ENCODE measurements around the gene USP14.

Gene USP14

DNA sequence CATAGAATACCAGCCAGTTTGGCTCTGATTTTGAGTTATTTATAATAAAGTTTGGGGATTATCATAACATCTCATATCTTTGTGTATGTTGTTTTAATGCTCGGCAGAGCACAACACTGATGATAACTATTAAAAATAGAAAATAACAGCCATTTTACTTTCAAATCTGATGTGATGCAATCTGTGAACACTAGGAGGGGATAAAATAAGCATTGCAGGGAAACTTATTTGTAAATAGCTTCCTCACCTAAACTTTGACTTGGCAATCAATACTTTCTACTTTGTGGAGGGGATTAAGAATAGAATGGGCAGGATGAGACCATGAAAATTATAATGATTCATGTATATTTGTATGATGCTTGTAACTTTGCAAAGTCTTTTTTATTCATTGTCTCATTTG, 54.4 kb downstream of the USP14 start:
- no peaks in the 10 kb centered on the region for H3K27me3 ChIP-seq (ENCODE audit: control insufficient read depth in 1 of 2, insufficient read depth in 2 of 2, low read length in 2 of 2)
- no peaks in the 10 kb centered on the region for H3K9me3 ChIP-seq (ENCODE audit: low read length)
- no peaks in the 10 kb centered on the region for H3K4me1 ChIP-seq (ENCODE audit: insufficient read depth, low read length)
- H3K9ac ChIP-seq (ENCODE audit: low read length) = no peak overlapping the region
- peaks cover 56% of the 10 kb centered on the region for H3K36me3 ChIP-seq (ENCODE audit: insufficient read depth, low read length)
- no peak overlapping the region for H3K4me3 ChIP-seq (ENCODE audit: low read depth in 1 of 2, low read length in 2 of 2)
- H3K27ac ChIP-seq (ENCODE audit: low read depth, low read length) = no peak overlapping the region

DNA sequence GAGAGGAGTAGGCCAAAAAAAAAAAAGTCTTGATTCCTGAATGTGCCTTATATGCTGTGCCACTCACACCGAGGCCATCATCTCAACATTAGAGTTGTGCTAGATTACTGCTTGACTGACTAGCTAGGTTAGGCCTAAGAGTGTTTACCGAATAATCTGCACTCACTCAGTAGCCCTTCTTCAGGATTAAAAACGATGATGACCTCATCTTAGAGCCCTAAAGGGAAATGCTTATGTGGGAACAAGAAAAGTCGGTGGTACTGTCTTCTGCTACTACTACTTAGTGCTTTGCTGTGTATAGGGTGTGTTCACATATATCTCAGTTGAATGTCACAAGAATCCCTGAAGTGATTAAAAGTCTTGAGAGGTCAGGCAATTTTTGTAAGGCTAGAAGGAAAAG, 55.1 kb downstream of the USP14 start:
- Histone ChIP-seq H3K4me1 (ENCODE audit: insufficient read depth, low read length) (no peaks in the 10 kb centered on the region), H3K27me3 (ENCODE audit: control insufficient read depth in 1 of 2, insufficient read depth in 2 of 2, low read length in 2 of 2) (no peaks in the 10 kb centered on the region), H3K27ac (ENCODE audit: low read depth, low read length) (no peak overlapping the region), H3K4me3 (ENCODE audit: low read depth in 1 of 2, low read length in 2 of 2) (no peak overlapping the region), H3K9me3 (ENCODE audit: low read length) (no peaks in the 10 kb centered on the region), H3K9ac (ENCODE audit: low read length) (no peak overlapping the region), H3K36me3 (ENCODE audit: insufficient read depth, low read length) (peaks cover 64% of the 10 kb centered on the region)

DNA sequence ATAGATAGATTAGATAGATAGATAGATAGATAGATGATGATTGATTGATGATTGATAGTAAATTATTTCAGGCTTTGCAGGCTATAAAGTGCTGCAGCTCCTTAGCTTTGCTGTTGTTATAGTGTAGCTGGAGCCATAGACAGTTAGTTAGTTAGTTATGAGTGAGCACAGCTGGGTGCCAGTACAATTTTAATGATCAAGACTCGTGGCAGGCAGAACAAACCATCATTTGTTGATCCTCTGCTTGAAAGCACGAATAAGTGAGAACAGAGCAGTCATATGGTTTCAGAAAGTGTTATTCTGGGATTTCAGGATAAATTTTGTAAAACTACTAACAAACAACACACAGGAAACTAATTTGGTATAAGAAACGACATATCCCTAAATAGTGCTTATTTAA, 55.6 kb downstream of the USP14 start:
- H3K9me3 ChIP-seq (ENCODE audit: low read length) = no peaks in the 10 kb centered on the region
- H3K4me3 ChIP-seq (ENCODE audit: low read depth in 1 of 2, low read length in 2 of 2) = no peak overlapping the region
- H3K27ac ChIP-seq (ENCODE audit: low read depth, low read length) = no peak overlapping the region
- H3K36me3 ChIP-seq (ENCODE audit: insufficient read depth, low read length) = peaks cover 66% of the 10 kb centered on the region
- H3K27me3 ChIP-seq (ENCODE audit: control insufficient read depth in 1 of 2, insufficient read depth in 2 of 2, low read length in 2 of 2) = no peaks in the 10 kb centered on the region
- H3K9ac ChIP-seq (ENCODE audit: low read length) = no peak overlapping the region
- no peaks in the 10 kb centered on the region for H3K4me1 ChIP-seq (ENCODE audit: insufficient read depth, low read length)

DNA sequence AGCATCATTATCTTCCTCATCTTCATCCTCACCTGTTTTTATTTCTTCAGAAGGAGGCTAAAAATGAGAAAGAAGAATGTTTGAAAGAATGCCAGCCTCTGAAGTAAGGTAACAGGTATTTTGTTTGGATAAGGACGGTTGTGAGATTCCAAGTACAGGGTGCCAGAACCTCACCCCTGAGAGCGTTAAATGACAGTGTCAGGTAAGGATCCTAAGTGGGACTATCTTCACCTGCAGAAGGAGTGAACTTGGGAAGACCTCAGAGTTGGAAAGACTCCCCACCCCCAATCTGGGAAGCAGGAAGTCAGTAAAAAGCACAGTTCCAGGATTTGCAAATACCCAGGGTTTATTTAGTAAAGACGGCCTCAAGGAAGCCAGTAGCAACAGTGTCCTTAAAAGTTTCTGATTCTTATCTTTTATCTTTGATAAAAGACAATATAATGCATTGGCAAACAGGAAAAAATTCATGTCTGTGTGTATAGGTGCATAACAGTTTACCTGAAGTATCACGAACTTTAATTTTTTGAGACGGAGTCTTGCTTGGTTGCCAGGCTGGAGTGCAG, 57.2 kb downstream of the USP14 start:
- no peak overlapping the region for H3K27ac ChIP-seq (ENCODE audit: low read depth, low read length)
- no peak overlapping the region for H3K4me3 ChIP-seq (ENCODE audit: low read depth in 1 of 2, low read length in 2 of 2)
- H3K36me3 ChIP-seq (ENCODE audit: insufficient read depth, low read length) = peaks cover 60% of the 10 kb centered on the region
- H3K9me3 ChIP-seq (ENCODE audit: low read length) = no peaks in the 10 kb centered on the region
- no peaks in the 10 kb centered on the region for H3K27me3 ChIP-seq (ENCODE audit: control insufficient read depth in 1 of 2, insufficient read depth in 2 of 2, low read length in 2 of 2)
- no peaks in the 10 kb centered on the region for H3K4me1 ChIP-seq (ENCODE audit: insufficient read depth, low read length)
- no peak overlapping the region for H3K9ac ChIP-seq (ENCODE audit: low read length)

DNA sequence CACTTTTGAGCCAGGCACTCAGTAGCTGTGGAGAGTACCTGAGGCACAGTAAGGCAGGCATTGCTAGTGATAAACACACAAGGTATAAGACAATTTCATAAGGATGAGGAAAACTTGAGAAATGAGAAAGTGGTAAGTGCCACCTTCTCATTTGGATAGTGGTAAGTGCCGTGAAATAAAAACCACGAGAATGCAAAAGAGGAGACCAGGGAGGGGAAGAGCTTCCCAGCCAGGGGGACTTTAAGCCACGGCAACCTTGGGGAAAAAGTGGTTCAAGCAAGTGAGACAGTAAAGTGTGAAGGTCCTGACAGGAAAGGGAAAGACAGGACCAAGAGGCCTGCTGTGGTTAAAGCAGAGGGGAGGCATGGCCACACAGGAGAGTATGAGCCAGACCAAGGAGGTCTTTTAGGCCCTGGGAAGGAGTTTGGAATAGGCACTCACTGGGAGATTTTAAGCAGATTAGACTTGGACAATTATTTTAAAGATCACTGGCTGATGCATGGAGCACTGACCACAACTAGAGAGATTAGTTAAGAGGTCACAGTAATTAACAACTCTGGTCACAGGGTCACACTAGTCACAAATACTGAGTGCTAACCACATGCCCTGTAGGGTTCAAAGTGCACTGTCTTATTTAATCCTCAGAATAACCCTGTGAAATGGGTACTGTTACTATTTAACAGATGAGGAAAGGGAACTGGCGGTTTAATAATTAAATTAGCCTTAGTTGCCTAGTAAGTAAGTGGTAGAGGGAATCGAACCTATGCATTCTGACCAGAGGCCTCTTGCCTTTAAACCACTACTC, 59.4 kb downstream of the USP14 start:
- H3K9me3 ChIP-seq (ENCODE audit: low read length) = no peaks in the 10 kb centered on the region
- H3K4me3 ChIP-seq (ENCODE audit: low read depth in 1 of 2, low read length in 2 of 2) = no peak overlapping the region
- H3K4me1 ChIP-seq (ENCODE audit: insufficient read depth, low read length) = no peaks in the 10 kb centered on the region
- H3K27ac ChIP-seq (ENCODE audit: low read depth, low read length) = no peak overlapping the region
- no peaks in the 10 kb centered on the region for H3K27me3 ChIP-seq (ENCODE audit: control insufficient read depth in 1 of 2, insufficient read depth in 2 of 2, low read length in 2 of 2)
- H3K36me3 ChIP-seq (ENCODE audit: insufficient read depth, low read length) = peaks cover 49% of the 10 kb centered on the region
- no peak overlapping the region for H3K9ac ChIP-seq (ENCODE audit: low read length)

DNA sequence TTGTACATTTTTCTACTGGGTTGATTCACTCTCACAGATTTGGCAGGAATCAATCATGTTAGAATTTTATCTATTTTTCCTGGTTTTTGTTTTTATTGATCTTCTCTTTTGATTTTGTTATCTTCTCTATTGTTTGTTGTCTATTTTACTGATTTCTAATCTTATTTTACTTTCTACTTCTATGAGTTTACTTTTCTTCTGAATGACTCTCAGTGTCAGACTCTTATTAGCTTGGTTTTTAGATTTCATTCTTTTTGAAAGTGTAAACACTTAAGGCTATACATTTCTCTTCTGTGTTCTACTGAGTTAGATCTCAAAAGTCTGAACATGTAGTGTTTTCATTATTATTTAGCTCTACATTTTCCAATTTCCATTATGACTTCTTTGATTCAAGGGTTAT, 62.4 kb downstream of the USP14 start:
- Histone ChIP-seq H3K36me3 (ENCODE audit: insufficient read depth, low read length) (peaks cover 44% of the 10 kb centered on the region), H3K4me3 (ENCODE audit: low read depth in 1 of 2, low read length in 2 of 2) (no peak overlapping the region), H3K4me1 (ENCODE audit: insufficient read depth, low read length) (no peaks in the 10 kb centered on the region), H3K27me3 (ENCODE audit: control insufficient read depth in 1 of 2, insufficient read depth in 2 of 2, low read length in 2 of 2) (no peaks in the 10 kb centered on the region), H3K9ac (ENCODE audit: low read length) (no peak overlapping the region), H3K9me3 (ENCODE audit: low read length) (no peaks in the 10 kb centered on the region), H3K27ac (ENCODE audit: low read depth, low read length) (no peak overlapping the region)

DNA sequence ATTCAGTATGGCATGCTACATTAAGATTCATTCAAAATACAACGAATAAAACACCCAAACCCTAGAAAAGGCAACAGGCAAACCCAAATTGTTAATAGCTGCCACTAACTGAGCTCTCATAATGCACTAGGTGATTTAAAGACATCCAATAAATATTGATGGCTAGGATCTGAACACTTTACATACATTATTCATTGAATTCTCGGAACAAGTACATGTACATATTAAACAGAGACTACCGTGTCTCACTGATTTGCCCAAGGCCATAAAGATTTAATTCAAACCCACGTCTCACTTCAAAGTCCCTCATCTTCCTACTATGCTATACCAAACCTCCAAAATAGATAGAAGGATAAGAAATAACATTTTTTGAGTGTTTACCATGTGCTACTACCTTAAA, 67.4 kb downstream of the USP14 start:
- Histone ChIP-seq H3K27ac (ENCODE audit: low read depth, low read length) (no peak overlapping the region), H3K27me3 (ENCODE audit: control insufficient read depth in 1 of 2, insufficient read depth in 2 of 2, low read length in 2 of 2) (no peaks in the 10 kb centered on the region), H3K4me1 (ENCODE audit: insufficient read depth, low read length) (no peaks in the 10 kb centered on the region), H3K9me3 (ENCODE audit: low read length) (no peaks in the 10 kb centered on the region), H3K4me3 (ENCODE audit: low read depth in 1 of 2, low read length in 2 of 2) (no peak overlapping the region), H3K36me3 (ENCODE audit: insufficient read depth, low read length) (peaks cover 17% of the 10 kb centered on the region), H3K9ac (ENCODE audit: low read length) (no peak overlapping the region)

DNA sequence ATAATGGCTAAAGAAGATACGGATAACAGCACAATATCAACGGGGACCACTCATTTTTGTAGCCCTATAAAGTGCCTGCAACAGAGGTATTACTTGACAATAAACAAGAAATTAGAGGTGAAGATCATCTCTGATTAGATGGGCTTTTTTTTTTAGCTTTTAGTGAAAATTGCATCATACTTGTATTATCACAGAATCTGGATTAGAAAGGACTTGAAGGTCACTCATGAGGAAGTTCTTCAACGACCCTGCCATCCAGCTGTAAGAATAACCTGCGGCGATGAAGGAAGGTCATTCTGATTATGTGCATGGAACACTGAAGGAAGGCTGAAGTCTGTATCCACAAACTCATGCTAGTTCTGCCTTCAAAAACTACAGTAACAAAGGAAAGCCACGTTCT, 69.0 kb downstream of the USP14 start:
- H3K9ac ChIP-seq (ENCODE audit: low read length) = no peak overlapping the region
- H3K36me3 ChIP-seq (ENCODE audit: insufficient read depth, low read length) = peaks cover 17% of the 10 kb centered on the region
- no peaks in the 10 kb centered on the region for H3K4me1 ChIP-seq (ENCODE audit: insufficient read depth, low read length)
- no peaks in the 10 kb centered on the region for H3K27me3 ChIP-seq (ENCODE audit: control insufficient read depth in 1 of 2, insufficient read depth in 2 of 2, low read length in 2 of 2)
- H3K9me3 ChIP-seq (ENCODE audit: low read length) = no peaks in the 10 kb centered on the region
- H3K27ac ChIP-seq (ENCODE audit: low read depth, low read length) = no peak overlapping the region
- no peak overlapping the region for H3K4me3 ChIP-seq (ENCODE audit: low read depth in 1 of 2, low read length in 2 of 2)

DNA sequence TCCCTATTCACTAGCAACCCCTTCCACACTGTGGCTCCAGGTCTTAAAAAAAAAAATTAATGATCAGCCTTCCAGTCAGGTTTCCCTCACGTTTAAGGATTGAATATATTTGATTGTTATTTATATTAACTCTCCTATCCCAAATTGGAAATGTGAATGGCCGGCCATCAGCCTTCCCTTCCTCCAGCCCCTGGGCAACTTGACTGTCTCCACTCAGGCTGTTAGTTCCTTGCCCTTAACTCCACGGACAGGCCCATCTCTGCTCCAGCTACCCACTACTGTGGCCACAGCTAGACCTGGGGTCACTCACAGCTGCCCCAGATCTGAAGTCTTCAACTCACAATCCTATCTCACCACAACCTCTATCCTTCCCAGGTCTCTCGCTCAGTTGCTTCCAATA, 69.5 kb downstream of the USP14 start:
- H3K4me1 ChIP-seq (ENCODE audit: insufficient read depth, low read length) = no peaks in the 10 kb centered on the region
- H3K9ac ChIP-seq (ENCODE audit: low read length) = no peak overlapping the region
- no peaks in the 10 kb centered on the region for H3K27me3 ChIP-seq (ENCODE audit: control insufficient read depth in 1 of 2, insufficient read depth in 2 of 2, low read length in 2 of 2)
- H3K9me3 ChIP-seq (ENCODE audit: low read length) = no peaks in the 10 kb centered on the region
- peaks cover 13% of the 10 kb centered on the region for H3K36me3 ChIP-seq (ENCODE audit: insufficient read depth, low read length)
- no peak overlapping the region for H3K27ac ChIP-seq (ENCODE audit: low read depth, low read length)
- H3K4me3 ChIP-seq (ENCODE audit: low read depth in 1 of 2, low read length in 2 of 2) = no peak overlapping the region

DNA sequence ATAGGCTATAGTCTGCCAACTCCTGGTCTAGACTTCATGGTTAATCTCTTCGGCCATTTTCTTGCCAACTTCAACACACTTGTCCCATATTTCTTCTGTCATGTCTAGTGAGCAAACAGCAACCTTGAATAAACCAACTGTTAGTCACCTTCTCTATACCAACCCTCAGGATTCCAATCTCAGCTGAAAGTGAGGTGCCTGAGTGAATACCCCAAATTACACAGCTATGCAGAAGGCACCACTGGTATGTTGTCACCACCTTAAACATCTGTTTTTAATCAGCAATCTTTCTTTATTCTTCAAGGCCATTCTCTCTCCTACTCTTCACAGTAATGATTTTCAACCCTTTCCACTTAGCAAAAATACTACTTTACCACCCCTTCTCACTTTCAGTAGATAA, 70.2 kb downstream of the USP14 start:
- H3K4me1 ChIP-seq (ENCODE audit: insufficient read depth, low read length) = no peaks in the 10 kb centered on the region
- H3K27ac ChIP-seq (ENCODE audit: low read depth, low read length) = no peak overlapping the region
- H3K4me3 ChIP-seq (ENCODE audit: low read depth in 1 of 2, low read length in 2 of 2) = no peak overlapping the region
- H3K9ac ChIP-seq (ENCODE audit: low read length) = no peak overlapping the region
- peaks cover 8% of the 10 kb centered on the region for H3K36me3 ChIP-seq (ENCODE audit: insufficient read depth, low read length)
- H3K27me3 ChIP-seq (ENCODE audit: control insufficient read depth in 1 of 2, insufficient read depth in 2 of 2, low read length in 2 of 2) = no peaks in the 10 kb centered on the region
- H3K9me3 ChIP-seq (ENCODE audit: low read length) = no peaks in the 10 kb centered on the region

DNA sequence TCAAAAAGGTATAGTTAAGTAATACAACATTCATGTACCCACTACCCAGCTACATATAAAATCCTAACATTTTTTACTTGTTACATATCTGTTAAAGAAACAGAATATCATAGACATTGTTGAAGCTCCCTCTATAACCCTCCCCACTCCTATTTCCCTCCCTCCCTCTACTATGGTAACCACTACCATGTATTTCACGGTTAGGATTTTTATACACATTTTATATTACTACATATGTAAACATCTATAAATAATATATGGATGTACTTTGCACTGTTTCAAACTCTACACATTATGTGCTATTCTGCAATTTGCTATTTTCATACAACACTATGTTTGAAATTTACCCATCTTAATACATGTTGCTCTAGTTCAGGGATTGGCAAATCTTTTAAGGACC, 73.2 kb downstream of the USP14 start:
- Histone ChIP-seq H3K36me3 (ENCODE audit: insufficient read depth, low read length) (no peaks in the 10 kb centered on the region), H3K4me3 (ENCODE audit: low read depth in 1 of 2, low read length in 2 of 2) (no peak overlapping the region), H3K9ac (ENCODE audit: low read length) (no peak overlapping the region), H3K27ac (ENCODE audit: low read depth, low read length) (no peak overlapping the region), H3K27me3 (ENCODE audit: control insufficient read depth in 1 of 2, insufficient read depth in 2 of 2, low read length in 2 of 2) (no peaks in the 10 kb centered on the region), H3K9me3 (ENCODE audit: low read length) (no peaks in the 10 kb centered on the region), H3K4me1 (ENCODE audit: insufficient read depth, low read length) (no peaks in the 10 kb centered on the region)

DNA sequence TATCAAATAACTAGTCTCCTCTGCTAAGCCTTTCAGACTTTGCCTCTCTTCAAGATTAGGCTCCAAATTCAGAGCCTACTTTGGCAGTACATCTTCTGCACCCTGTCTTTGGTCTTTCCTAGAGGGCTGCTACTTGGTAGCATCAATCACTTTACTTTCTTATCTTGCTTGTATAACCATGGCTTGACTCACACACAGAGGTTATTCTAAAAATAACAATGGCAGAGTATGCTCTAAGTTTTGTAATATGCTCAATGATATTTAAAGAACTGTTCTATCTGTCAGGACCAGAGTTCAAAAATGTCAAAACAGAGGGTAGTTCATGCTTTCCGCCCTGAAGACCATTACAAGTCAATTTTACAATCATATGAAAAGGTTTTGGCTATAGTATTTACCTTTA, 81.8 kb downstream of the USP14 start:
- Histone ChIP-seq H3K9me3 (ENCODE audit: low read length) (no peaks in the 10 kb centered on the region), H3K4me3 (ENCODE audit: low read depth in 1 of 2, low read length in 2 of 2) (no peak overlapping the region), H3K27ac (ENCODE audit: low read depth, low read length) (no peak overlapping the region), H3K27me3 (ENCODE audit: control insufficient read depth in 1 of 2, insufficient read depth in 2 of 2, low read length in 2 of 2) (no peaks in the 10 kb centered on the region), H3K36me3 (ENCODE audit: insufficient read depth, low read length) (peaks cover 7% of the 10 kb centered on the region), H3K9ac (ENCODE audit: low read length) (no peak overlapping the region), H3K4me1 (ENCODE audit: insufficient read depth, low read length) (no peaks in the 10 kb centered on the region)

All from muscle layer of colon (tissue), 2 donors.